SK-N-MC (cell line): ENCODE results near the gene DCTN1.

Experiments used
- EZH2 ChIP-seq: fragments of 200-600 bp; sonication (generic); IDR thresholded peaks from one replicate; pipeline ENCODE4 v1.6.1; 2017; ENCODE audit warnings: antibody characterized with exemption
- POLR2AphosphoS5 ChIP-seq: IDR thresholded peaks from 2 replicates; pipeline ENCODE4 v1.6.1; 2012; ENCODE audit warnings: mild to moderate bottlenecking, low read depth, low read length, borderline replicate concordance

DNA sequence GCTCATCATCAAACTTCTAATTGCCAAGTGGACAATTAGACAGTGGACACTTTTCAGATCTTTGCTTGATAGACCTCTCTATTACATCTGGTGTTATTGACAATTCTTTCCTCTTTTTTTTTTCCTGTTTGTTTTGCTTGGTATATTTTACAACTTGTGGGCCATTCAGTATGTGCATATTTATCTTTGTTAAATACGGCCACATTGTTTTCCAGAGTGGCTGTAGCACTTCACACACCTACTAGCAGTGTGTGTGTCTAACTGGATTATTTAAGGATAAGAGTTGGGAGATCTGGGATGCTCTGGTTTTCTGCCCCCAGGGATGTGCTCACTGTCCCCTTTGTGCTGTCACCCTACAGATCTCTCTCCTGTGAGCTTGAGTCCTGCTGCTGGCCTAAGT, 32.8 kb downstream of the DCTN1 start:
- no peak for TF ChIP-seq EZH2
- TF ChIP-seq POLR2AphosphoS5: no peak
